GM19467 (cell line): ENCODE results near the gene TSHZ2.
A peak's percentile ranks its signal among the peaks of the same experiment; 100 is the strongest.

ENCODE experiments used
- ATAC-seq: cut with Tn5 transposase; IDR thresholded peaks from one replicate; pipeline ENCODE4 v1.9.1; 2021; ENCODE audit warnings: mild to moderate bottlenecking, moderate library complexity; ENCODE audit not compliant: unreplicated experiment

The TSHZ2 gene

GRCh38 chr20:53190225-53190624 lies 218.1 kb downstream of the TSHZ2 start:
- ATAC-seq, result no peak

GRCh38 chr20:53191957-53192356 lies 219.8 kb downstream of the TSHZ2 start:
- no peak for ATAC-seq

- no peak for ATAC-seq
Measured at GRCh38 chr20:53194306-53195290, 222.4 kb downstream of the TSHZ2 start.

- ATAC-seq, result no peak
Measured at GRCh38 chr20:53195876-53196610, 223.9 kb downstream of the TSHZ2 start.

- ATAC-seq, result no peak
Measured at GRCh38 chr20:53201588-53201987, 229.4 kb downstream of the TSHZ2 start.

- no peak for ATAC-seq
Measured at GRCh38 chr20:53202777-53203176, 230.6 kb downstream of the TSHZ2 start.

GRCh38 chr20:53205046-53205445 lies 232.9 kb downstream of the TSHZ2 start:
- no peak for ATAC-seq

GRCh38 chr20:53208110-53208832 lies 236.1 kb downstream of the TSHZ2 start:
- ATAC-seq, result no peak

GRCh38 chr20:53210041-53210440 lies 237.9 kb downstream of the TSHZ2 start:
- ATAC-seq, result no peak

- ATAC-seq, result no peak
Measured at GRCh38 chr20:53210931-53211330, 238.8 kb downstream of the TSHZ2 start.

GRCh38 chr20:53212018-53212417 lies 239.9 kb downstream of the TSHZ2 start:
- no peak for ATAC-seq

GRCh38 chr20:53214392-53214791 lies 242.2 kb downstream of the TSHZ2 start:
- no peak for ATAC-seq

- ATAC-seq, result no peak
Measured at GRCh38 chr20:53215166-53215565, 243.0 kb downstream of the TSHZ2 start.

- no peak for ATAC-seq
Measured at GRCh38 chr20:53216478-53216855, 244.3 kb downstream of the TSHZ2 start.

GRCh38 chr20:53216856-53217576 lies 244.9 kb downstream of the TSHZ2 start:
- peak; percentile 82 for ATAC-seq

- no peak for ATAC-seq
Measured at GRCh38 chr20:53220482-53221307, 248.5 kb downstream of the TSHZ2 start.

- no peak for ATAC-seq
Measured at GRCh38 chr20:53221731-53222130, 249.6 kb downstream of the TSHZ2 start.

- ATAC-seq, result no peak
Measured at GRCh38 chr20:53222416-53222815, 250.3 kb downstream of the TSHZ2 start.

- ATAC-seq, result no peak
Measured at GRCh38 chr20:53222932-53223331, 250.8 kb downstream of the TSHZ2 start.
